GM19468 (cell line): Measurements from ENCODE around the gene HSD11B1.
A peak's percentile ranks its signal among the peaks of the same experiment; 100 is the strongest.
"Not testable (repeated sequence)": the region's sequence is repeated elsewhere in the genome, so short reads cannot be mapped to it uniquely, and the experiment has no call there.

ENCODE experiments used
- ATAC-seq: cut with Tn5 transposase; IDR thresholded peaks from one replicate; pipeline ENCODE4 v1.9.1; 2021; ENCODE audit warnings: mild to moderate bottlenecking, moderate library complexity, moderate number of reproducible peaks; ENCODE audit not compliant: unreplicated experiment; ENCODE audit errors: extremely low read depth

The HSD11B1 gene

GRCh38 chr1:209689477-209689876 lies 15.2 kb upstream of the HSD11B1 start:
- no peak for ATAC-seq

GRCh38 chr1:209691237-209691636 lies 13.4 kb upstream of the HSD11B1 start:
- ATAC-seq: no peak

GRCh38 chr1:209692296-209692695 lies 12.3 kb upstream of the HSD11B1 start:
- ATAC-seq: no peak

GRCh38 chr1:209692745-209693504 lies 11.7 kb upstream of the HSD11B1 start:
- peak; percentile 46 for ATAC-seq

- ATAC-seq: no peak
Measured at GRCh38 chr1:209696673-209697072, 8.0 kb upstream of the HSD11B1 start.

- ATAC-seq: no peak
Measured at GRCh38 chr1:209697126-209697525, 7.5 kb upstream of the HSD11B1 start.

GRCh38 chr1:209700686-209701085 lies 4.0 kb upstream of the HSD11B1 start:
- ATAC-seq: not testable (repeated sequence)

GRCh38 chr1:209702832-209703231 lies 1.8 kb upstream of the HSD11B1 start:
- no peak for ATAC-seq

GRCh38 chr1:209703834-209704504 lies 677 bp upstream of the HSD11B1 start:
- ATAC-seq: no peak

- ATAC-seq: no peak
Measured at GRCh38 chr1:209705033-209705598, 470 bp downstream of the HSD11B1 start.

- no peak for ATAC-seq
Measured at GRCh38 chr1:209706622-209707021, 2.0 kb downstream of the HSD11B1 start.

- ATAC-seq: no peak
Measured at GRCh38 chr1:209707308-209707707, 2.7 kb downstream of the HSD11B1 start.

- ATAC-seq: no peak
Measured at GRCh38 chr1:209708297-209708696, 3.7 kb downstream of the HSD11B1 start.

- ATAC-seq: no peak
Measured at GRCh38 chr1:209710093-209710492, 5.4 kb downstream of the HSD11B1 start.

- no peak for ATAC-seq
Measured at GRCh38 chr1:209710847-209711246, 6.2 kb downstream of the HSD11B1 start.

- no peak for ATAC-seq
Measured at GRCh38 chr1:209714338-209714737, 9.7 kb downstream of the HSD11B1 start.

- no peak for ATAC-seq
Measured at GRCh38 chr1:209715314-209715713, 10.7 kb downstream of the HSD11B1 start.

GRCh38 chr1:209717818-209718217 lies 13.2 kb downstream of the HSD11B1 start:
- ATAC-seq: no peak

- no peak for ATAC-seq
Measured at GRCh38 chr1:209720326-209720725, 15.7 kb downstream of the HSD11B1 start.

GRCh38 chr1:209720826-209721225 lies 16.2 kb downstream of the HSD11B1 start:
- no peak for ATAC-seq

GRCh38 chr1:209721323-209721722 lies 16.7 kb downstream of the HSD11B1 start:
- no peak for ATAC-seq
